PC-9 (cell line): Measurements from ENCODE around the gene LRRC26.

Experiments
- EZH2 ChIP-seq: fragments of 200-600 bp; sonication (generic); IDR thresholded peaks from 2 replicates; pipeline ENCODE4 v1.8.0; 2017; ENCODE audit warnings: antibody characterized with exemption, low read depth
- TF ChIP-seq, protein P1 (sequence below): fragments of 200-600 bp; sonication (generic); conservative IDR thresholded peaks from 2 replicates; pipeline ENCODE4 v1.6.1; 2017; ENCODE audit warnings: mixed run types, antibody characterized with exemption, mild to moderate bottlenecking, moderate library complexity

GRCh38 chr9:137202966-137203365, 33.1 kb upstream of the LRRC26 start:
- TF ChIP-seq EZH2 = no peak
- TF ChIP-seq, protein P1, sequence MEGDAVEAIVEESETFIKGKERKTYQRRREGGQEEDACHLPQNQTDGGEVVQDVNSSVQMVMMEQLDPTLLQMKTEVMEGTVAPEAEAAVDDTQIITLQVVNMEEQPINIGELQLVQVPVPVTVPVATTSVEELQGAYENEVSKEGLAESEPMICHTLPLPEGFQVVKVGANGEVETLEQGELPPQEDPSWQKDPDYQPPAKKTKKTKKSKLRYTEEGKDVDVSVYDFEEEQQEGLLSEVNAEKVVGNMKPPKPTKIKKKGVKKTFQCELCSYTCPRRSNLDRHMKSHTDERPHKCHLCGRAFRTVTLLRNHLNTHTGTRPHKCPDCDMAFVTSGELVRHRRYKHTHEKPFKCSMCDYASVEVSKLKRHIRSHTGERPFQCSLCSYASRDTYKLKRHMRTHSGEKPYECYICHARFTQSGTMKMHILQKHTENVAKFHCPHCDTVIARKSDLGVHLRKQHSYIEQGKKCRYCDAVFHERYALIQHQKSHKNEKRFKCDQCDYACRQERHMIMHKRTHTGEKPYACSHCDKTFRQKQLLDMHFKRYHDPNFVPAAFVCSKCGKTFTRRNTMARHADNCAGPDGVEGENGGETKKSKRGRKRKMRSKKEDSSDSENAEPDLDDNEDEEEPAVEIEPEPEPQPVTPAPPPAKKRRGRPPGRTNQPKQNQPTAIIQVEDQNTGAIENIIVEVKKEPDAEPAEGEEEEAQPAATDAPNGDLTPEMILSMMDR = no peak
